ENCODE measurements around the gene ENTPD8. TPM values are rescaled to one million over a fixed set of nuclear protein-coding genes. Genes with fewer than 3 reads are reported as not detected.

ENTPD8 gene
- total and polyA plus RNA-seq, 2 of the 13 experiments (the other 11 are each of a cell fraction or from before 2014, with no cell fraction given) = 0.26 to 0.44 TPM

DNA sequence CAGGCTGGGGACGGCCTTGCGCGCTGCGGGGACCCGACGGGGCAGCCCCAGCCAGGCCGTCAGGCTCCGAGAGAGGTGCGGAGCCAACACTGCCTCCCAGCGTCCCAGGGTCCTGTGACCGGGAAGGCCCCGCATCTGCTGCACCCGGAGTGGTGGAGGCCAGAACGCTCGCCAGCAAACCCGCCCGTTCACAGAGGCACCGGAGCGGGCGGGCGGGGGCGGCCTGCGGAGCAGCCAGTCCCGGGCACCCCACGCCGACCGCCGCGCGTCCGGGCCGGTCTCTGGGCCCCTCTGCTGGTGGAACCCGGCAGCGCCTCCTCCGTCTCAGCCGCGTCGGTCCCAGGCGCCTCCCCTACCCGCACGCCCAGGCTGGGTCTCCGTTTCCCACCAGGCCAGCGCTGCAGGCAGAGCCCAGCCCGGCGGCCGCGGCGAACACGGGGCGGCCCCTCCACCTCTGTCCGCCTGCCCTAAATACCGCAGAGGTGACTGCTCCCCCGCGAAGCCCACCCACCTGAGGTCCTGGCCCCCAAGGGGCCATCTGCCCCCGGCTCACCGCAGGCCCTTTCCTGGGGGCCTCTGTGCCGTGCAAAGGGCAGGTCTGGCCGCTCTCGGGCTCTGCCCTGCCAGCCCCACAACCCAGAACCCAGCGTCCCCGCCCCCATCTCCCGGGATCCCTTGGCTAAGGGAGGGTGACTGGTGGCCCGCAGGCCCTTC is 34.1 kb downstream of the ENTPD8 start (continued):
- TF ChIP-seq, protein P1, sequence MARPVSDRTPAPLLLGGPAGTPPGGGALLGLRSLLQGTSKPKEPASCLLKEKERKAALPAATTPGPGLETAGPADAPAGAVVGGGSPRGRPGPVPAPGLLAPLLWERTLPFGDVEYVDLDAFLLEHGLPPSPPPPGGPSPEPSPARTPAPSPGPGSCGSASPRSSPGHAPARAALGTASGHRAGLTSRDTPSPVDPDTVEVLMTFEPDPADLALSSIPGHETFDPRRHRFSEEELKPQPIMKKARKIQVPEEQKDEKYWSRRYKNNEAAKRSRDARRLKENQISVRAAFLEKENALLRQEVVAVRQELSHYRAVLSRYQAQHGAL (CRISPR knock-in tag; IDR thresholded peaks at IDR 0.05; ENCODE audit: not compliant biosample characterization) = no peak
- TF ChIP-seq, protein P2, sequence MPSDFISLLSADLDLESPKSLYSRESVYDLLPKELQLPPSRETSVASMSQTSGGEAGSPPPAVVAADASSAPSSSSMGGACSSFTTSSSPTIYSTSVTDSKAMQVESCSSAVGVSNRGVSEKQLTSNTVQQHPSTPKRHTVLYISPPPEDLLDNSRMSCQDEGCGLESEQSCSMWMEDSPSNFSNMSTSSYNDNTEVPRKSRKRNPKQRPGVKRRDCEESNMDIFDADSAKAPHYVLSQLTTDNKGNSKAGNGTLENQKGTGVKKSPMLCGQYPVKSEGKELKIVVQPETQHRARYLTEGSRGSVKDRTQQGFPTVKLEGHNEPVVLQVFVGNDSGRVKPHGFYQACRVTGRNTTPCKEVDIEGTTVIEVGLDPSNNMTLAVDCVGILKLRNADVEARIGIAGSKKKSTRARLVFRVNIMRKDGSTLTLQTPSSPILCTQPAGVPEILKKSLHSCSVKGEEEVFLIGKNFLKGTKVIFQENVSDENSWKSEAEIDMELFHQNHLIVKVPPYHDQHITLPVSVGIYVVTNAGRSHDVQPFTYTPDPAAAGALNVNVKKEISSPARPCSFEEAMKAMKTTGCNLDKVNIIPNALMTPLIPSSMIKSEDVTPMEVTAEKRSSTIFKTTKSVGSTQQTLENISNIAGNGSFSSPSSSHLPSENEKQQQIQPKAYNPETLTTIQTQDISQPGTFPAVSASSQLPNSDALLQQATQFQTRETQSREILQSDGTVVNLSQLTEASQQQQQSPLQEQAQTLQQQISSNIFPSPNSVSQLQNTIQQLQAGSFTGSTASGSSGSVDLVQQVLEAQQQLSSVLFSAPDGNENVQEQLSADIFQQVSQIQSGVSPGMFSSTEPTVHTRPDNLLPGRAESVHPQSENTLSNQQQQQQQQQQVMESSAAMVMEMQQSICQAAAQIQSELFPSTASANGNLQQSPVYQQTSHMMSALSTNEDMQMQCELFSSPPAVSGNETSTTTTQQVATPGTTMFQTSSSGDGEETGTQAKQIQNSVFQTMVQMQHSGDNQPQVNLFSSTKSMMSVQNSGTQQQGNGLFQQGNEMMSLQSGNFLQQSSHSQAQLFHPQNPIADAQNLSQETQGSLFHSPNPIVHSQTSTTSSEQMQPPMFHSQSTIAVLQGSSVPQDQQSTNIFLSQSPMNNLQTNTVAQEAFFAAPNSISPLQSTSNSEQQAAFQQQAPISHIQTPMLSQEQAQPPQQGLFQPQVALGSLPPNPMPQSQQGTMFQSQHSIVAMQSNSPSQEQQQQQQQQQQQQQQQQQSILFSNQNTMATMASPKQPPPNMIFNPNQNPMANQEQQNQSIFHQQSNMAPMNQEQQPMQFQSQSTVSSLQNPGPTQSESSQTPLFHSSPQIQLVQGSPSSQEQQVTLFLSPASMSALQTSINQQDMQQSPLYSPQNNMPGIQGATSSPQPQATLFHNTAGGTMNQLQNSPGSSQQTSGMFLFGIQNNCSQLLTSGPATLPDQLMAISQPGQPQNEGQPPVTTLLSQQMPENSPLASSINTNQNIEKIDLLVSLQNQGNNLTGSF (CRISPR knock-in tag; IDR thresholded peaks at IDR 0.05) = no peak
- TF ChIP-seq LCORL (IDR thresholded peaks at IDR 0.05) (no peak), LCORL (CRISPR knock-in tag; IDR thresholded peaks at IDR 0.05) (no peak), ZNF891 (CRISPR knock-in tag; IDR thresholded peaks at IDR 0.05) (no peak), MTF1 (CRISPR knock-in tag; IDR thresholded peaks at IDR 0.05) (no peak), PAF1 (CRISPR knock-in tag; IDR thresholded peaks at IDR 0.05) (no peak), ZZZ3 (CRISPR knock-in tag; IDR thresholded peaks at IDR 0.05; ENCODE audit: borderline replicate concordance) (no peak), ZNF720 (CRISPR knock-in tag; IDR thresholded peaks at IDR 0.05) (no peak), IRF1 (CRISPR knock-in tag; IDR thresholded peaks at IDR 0.05; ENCODE audit: low read depth) (no peak), HOXA7 (CRISPR knock-in tag; IDR thresholded peaks at IDR 0.05) (no peak), ZEB1 (IDR thresholded peaks at IDR 0.05; ENCODE audit: insufficient replicate concordance, low read depth) (no peak), SETDB1 (CRISPR knock-in tag; IDR thresholded peaks at IDR 0.05; ENCODE audit: borderline replicate concordance) (no peak), ZBTB7B (CRISPR knock-in tag; IDR thresholded peaks at IDR 0.05) (peak; percentile 87; the same call in 1 of the 2 replicates), ZNF674 (CRISPR knock-in tag; IDR thresholded peaks at IDR 0.05; ENCODE audit: low read depth) (no peak), RXRB (CRISPR knock-in tag; IDR thresholded peaks at IDR 0.05; ENCODE audit: borderline replicate concordance) (no peak), KAT7 (CRISPR knock-in tag; IDR thresholded peaks at IDR 0.05; ENCODE audit: borderline replicate concordance) (no peak)
- TF ChIP-seq, protein P3, sequence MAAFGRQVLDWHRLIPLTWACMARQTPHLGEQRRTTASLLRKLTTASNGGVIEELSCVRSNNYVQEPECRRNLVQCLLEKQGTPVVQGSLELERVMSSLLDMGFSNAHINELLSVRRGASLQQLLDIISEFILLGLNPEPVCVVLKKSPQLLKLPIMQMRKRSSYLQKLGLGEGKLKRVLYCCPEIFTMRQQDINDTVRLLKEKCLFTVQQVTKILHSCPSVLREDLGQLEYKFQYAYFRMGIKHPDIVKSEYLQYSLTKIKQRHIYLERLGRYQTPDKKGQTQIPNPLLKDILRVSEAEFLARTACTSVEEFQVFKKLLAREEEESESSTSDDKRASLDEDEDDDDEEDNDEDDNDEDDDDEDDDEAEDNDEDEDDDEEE (CRISPR knock-in tag; IDR thresholded peaks at IDR 0.05) = 0 out of 2 replicates have a peak, but pooled peaks have one; percentile 40
- TF ChIP-seq, protein P4, sequence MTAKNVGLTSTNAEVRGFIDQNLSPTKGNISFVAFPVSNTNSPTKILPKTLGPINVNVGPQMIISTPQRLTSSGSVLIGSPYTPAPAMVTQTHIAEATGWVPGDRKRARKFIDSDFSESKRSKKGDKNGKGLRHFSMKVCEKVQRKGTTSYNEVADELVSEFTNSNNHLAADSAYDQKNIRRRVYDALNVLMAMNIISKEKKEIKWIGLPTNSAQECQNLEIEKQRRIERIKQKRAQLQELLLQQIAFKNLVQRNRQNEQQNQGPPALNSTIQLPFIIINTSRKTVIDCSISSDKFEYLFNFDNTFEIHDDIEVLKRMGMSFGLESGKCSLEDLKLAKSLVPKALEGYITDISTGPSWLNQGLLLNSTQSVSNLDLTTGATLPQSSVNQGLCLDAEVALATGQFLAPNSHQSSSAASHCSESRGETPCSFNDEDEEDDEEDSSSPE (CRISPR knock-in tag; IDR thresholded peaks at IDR 0.05) = no peak
- TF ChIP-seq, protein P5, sequence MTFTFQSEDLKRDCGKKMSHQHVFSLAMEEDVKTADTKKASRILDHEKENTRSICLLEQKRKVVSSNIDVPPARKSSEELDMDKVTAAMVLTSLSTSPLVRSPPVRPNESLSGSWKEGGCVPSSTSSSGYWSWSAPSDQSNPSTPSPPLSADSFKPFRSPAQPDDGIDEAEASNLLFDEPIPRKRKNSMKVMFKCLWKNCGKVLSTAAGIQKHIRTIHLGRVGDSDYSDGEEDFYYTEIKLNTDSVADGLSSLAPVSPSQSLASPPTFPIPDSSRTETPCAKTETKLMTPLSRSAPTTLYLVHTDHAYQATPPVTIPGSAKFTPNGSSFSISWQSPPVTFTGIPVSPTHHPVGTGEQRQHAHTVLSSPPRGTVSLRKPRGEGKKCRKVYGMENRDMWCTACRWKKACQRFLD (CRISPR knock-in tag; IDR thresholded peaks at IDR 0.05; ENCODE audit: borderline replicate concordance) = no peak
